K562 (cell line): Measurements from ENCODE around the gene HCN3. TPM values are rescaled to one million over a fixed set of nuclear protein-coding genes. Genes with fewer than 3 reads are reported as not detected.
A peak's percentile ranks its signal among the peaks of the same experiment; 100 is the strongest.

Experiments
- ATAC-seq: fragments of 200-7000 bp; cut with Tn5 transposase; 3 replicates; pipeline ENCODE4 v1.9.1; 2020; ENCODE audit warnings: moderate library complexity
- BruUV-seq: library from RNA; stranded (reverse); fragments of 400-500 nt; replicated peaks from 2 replicates; lab custom pipeline; 2021; lab: Mats Ljungman, UMichigan
- CTCF ChIA-PET: fragments of 300-600 bp; formaldehyde crosslinking; extraction: SDS; loops from one replicate; lab custom pipeline; 2021; ENCODE audit warnings: low intra/inter-chr PET ratio; lab: Yijun Ruan, JAX
- POLR2A ChIA-PET: fragments of 300-600, 350-650 bp; sonication (Branson Sonifier 250); formaldehyde crosslinking; extraction: SDS; loops from one replicate; lab custom pipeline; 2021; ENCODE audit warnings: antibody characterized with exemption, inconsistent platforms; lab: Yijun Ruan, JAX
- DNase-seq, 4 experiments: peaks; one replicate each; pipeline versions ENCODE4 v3.0.0 to v3.0.0-alpha.2; 2011 to 2018; ENCODE audit warnings: low spot score in 3 of 4, mixed read lengths in 3 of 4; ENCODE audit errors: extremely low read depth in 1 of 4
- FAIRE-seq: peaks from 2 replicates; lab custom pipeline; 2011; peaks lifted over from hg19 to GRCh38; lab: Jason Lieb, UNC
- H2AFZ ChIP-seq: 2 replicates; pipeline ENCODE4 v1.6.0; 2011; ENCODE audit warnings: low read depth, low read length, control low read depth, inconsistent platforms
- H3K27ac ChIP-seq: fragments of 200-600 bp; 3 replicates; pipeline ENCODE4 v1.8.0; 2011; ENCODE audit warnings: low read depth, mild to moderate bottlenecking, control low read depth, inconsistent platforms, low read length, moderate library complexity, mixed read lengths; ENCODE audit errors: extremely low read depth
- H3K27me3 ChIP-seq, 2 experiments: fragments of 300-600 bp in 1 of 2; 2 replicates in 1 of 2; 3 replicates in 1 of 2; pipeline versions ENCODE4 v1.6.0 to v1.8.0; 2011; ENCODE audit warnings: inconsistent platforms in 2 of 2, low read length in 2 of 2, mild to moderate bottlenecking in 1 of 2, mixed read lengths in 1 of 2, moderate library complexity in 1 of 2; ENCODE audit not compliant: control insufficient read depth in 2 of 2, insufficient read depth in 2 of 2
- H3K36me3 ChIP-seq: fragments of 300-600 bp; 3 replicates; pipeline ENCODE4 v1.8.0; 2011; ENCODE audit warnings: mild to moderate bottlenecking, low read length, inconsistent platforms; ENCODE audit not compliant: control insufficient read depth, insufficient read depth
- H3K4me1 ChIP-seq, 2 experiments: fragments of 200-600 bp in 1 of 2; replicated peaks in 1 of 2; 2 replicates in 1 of 2; 3 replicates in 1 of 2; pipeline versions ENCODE4 v1.5.1 to v1.8.0; 2011; ENCODE audit warnings: inconsistent platforms in 2 of 2, low read length in 2 of 2, mild to moderate bottlenecking in 1 of 2, mixed read lengths in 1 of 2, moderate library complexity in 1 of 2; ENCODE audit not compliant: control insufficient read depth in 2 of 2, insufficient read depth in 2 of 2
- H3K4me2 ChIP-seq: 2 replicates; pipeline ENCODE4 v1.6.1; 2011; ENCODE audit warnings: low read length, control low read depth, inconsistent platforms, mixed read lengths; ENCODE audit not compliant: insufficient read depth
- H3K4me3 ChIP-seq: fragments of 200-600 bp; sonication (generic), shearing (Covaris generic); 2 replicates; pipeline ENCODE4 v1.5.1; 2016; ENCODE audit warnings: control low read depth, inconsistent platforms
- H3K79me2 ChIP-seq: fragments of 200-600 bp; 3 replicates; pipeline ENCODE4 v1.8.0; 2011; ENCODE audit warnings: low read length, inconsistent platforms; ENCODE audit not compliant: control insufficient read depth, insufficient read depth
- H3K9ac ChIP-seq, 2 experiments: 2 replicates each; pipeline versions ENCODE4 v1.6.0 to v1.6.1; 2011; ENCODE audit warnings: low read depth in 2 of 2, low read length in 2 of 2, control low read depth in 1 of 2, inconsistent platforms in 1 of 2, mild to moderate bottlenecking in 1 of 2, mixed read lengths in 1 of 2; ENCODE audit not compliant: insufficient read depth in 1 of 2
- H3K9me1 ChIP-seq: one replicate; pipeline ENCODE4 v1.6.0; 2011; ENCODE audit warnings: inconsistent platforms, mild to moderate bottlenecking, low read length, moderate library complexity; ENCODE audit not compliant: control insufficient read depth, insufficient read depth
- H3K9me3 ChIP-seq: replicated peaks from 2 replicates; pipeline ENCODE4 v1.5.1; 2011; ENCODE audit warnings: low read depth, low read length, inconsistent platforms; ENCODE audit not compliant: control insufficient read depth, insufficient read depth
- H4K20me1 ChIP-seq: replicated peaks from 2 replicates; pipeline ENCODE4 v1.6.1; 2011; ENCODE audit warnings: low read length, inconsistent platforms, mixed read lengths; ENCODE audit not compliant: control insufficient read depth, insufficient read depth
- POLR2A ChIP-seq: fragments of 450-650 bp; conservative IDR thresholded peaks from 2 replicates; pipeline ENCODE4 v1.6.1; 2016
- RHOXF2B ChIP-seq: fragments of 250-450 bp; sonication (Bioruptor Pico); conservative IDR thresholded peaks from 2 replicates; pipeline ENCODE4 v1.5.1; 2021
- ZNF212 ChIP-seq: fragments of 450-650 bp; formaldehyde crosslinking; IDR thresholded peaks from 2 replicates; pipeline ENCODE4 v1.4.0; 2020; ENCODE audit warnings: mild to moderate bottlenecking
- WGBS: fragments of 100-300 bp; shearing (Covaris generic); methylation state at CpG from one replicate; pipeline ENCODE4 v1.1.6; 2016; ENCODE audit warnings: low coverage, mixed read lengths; ENCODE audit not compliant: insufficient coverage; ENCODE audit errors: missing lambda C conversion rate; 5-methylcytosine and 5-hydroxymethylcytosine counted together
- in situ Hi-C: fragments of 300-500 bp; cut with MboI; formaldehyde crosslinking; loops from 4 replicates; pipeline ENCODE4 v1.15.0; 2018; ENCODE audit warnings: inconsistent platforms, mixed read lengths
- intact Hi-C: fragments of 100-400 bp; cut with micrococcal nuclease; formaldehyde crosslinking; loops from 2 replicates; pipeline ENCODE4 v1.14.2; 2022
- polyA plus RNA-seq, 8 experiments: library from polyadenylated mRNA; depleted of rRNA in 4 of 8; stranded (reverse) in 5 of 8; unstranded in 3 of 8; fragments of >200 nt; fragmentation: Nextera tagmentation in 2 of 8; fragmentation: Illumina TruSeq in 1 of 8; extraction: Ambion mirVana in 2 of 8; extraction: Trizol in 1 of 8; gene quantifications; 2 replicates each; pipeline versions ENCODE4 v1.2.1 to v1.2.3, GENCODE V29; 2011 to 2014; ENCODE audit warnings: inconsistent platforms in 1 of 8, missing spikeins in 1 of 8
- total RNA-seq, 7 experiments: library from RNA; depleted of rRNA in 6 of 7; stranded (reverse); fragments of >200 nt in 6 of 7; fragmentation: Illumina TruSeq in 2 of 7; extraction: Trizol in 2 of 7; gene quantifications; 2 replicates each; pipeline versions ENCODE4 v1.2.1 to v1.2.3, GENCODE V29; 2011 to 2021; ENCODE audit warnings: low replicate concordance in 1 of 7
- TF ChIP-seq, protein P1 (sequence below): fragments of 450-650 bp; formaldehyde crosslinking; IDR thresholded peaks from 2 replicates; pipeline ENCODE4 v1.4.0; 2022; ENCODE audit warnings: mild to moderate bottlenecking, moderate library complexity

The HCN3 gene
- total and polyA plus RNA-seq, 9 of the 15 experiments (the other 6 are each of a cell fraction or from before 2014, with no cell fraction given): 0.91 to 9.7 (median 3.9) TPM

DNA sequence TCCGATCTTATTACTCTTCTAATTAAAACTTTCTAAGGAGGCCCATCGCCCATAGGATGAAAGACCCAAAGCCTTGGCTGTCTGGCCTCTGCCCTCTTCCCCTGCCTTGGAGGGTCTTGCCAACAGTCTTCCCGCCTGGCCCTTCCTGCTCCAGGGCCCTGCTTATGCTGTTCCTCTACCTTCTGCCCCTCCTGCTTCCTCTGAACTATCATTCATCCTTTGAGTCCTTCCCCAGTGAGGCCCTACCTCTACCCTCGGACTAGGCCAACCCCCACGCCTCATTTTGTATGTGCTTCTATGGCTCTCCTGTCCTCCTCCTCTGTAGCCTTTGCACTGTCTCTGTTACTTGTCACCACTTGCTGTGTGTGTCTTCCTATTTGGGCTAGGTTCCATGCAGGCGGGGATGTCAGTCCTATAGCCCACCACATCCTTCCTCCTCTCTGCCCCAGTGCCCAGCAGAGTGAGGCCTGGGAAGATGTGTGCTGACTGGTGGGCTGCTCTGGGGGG, 48.8 kb downstream of the HCN3 start:
- BruUV-seq: no TSS peak
- H4K20me1 ChIP-seq: peaks cover 4% of the 10 kb centered on the region; the same call in 1 of the 2 replicates
- POLR2A ChIA-PET: interaction anchor here (0.9 to 3.0 kb wide), 2 partner anchors 11 to 199 kb away, joined by 3 to 10 read pairs; no protein-coding TSS in a partner anchor
- H3K36me3 ChIP-seq: peaks cover 43% of the 10 kb centered on the region
- intact Hi-C loops: loop anchor here (10.0 kb wide), 1 partner anchor 269 kb away; no protein-coding TSS in a partner anchor
- no peak for DNase-seq
- no peaks in the 10 kb centered on the region for H3K27me3 ChIP-seq
- in situ Hi-C loops: no loop called here
- TF ChIP-seq POLR2A (0 out of 2 replicates have a peak, but pooled peaks have one; percentile 22), ZNF212 (CRISPR knock-in tag) (no peak), RHOXF2B (CRISPR knock-in tag) (no peak)
- TF ChIP-seq, protein P1, sequence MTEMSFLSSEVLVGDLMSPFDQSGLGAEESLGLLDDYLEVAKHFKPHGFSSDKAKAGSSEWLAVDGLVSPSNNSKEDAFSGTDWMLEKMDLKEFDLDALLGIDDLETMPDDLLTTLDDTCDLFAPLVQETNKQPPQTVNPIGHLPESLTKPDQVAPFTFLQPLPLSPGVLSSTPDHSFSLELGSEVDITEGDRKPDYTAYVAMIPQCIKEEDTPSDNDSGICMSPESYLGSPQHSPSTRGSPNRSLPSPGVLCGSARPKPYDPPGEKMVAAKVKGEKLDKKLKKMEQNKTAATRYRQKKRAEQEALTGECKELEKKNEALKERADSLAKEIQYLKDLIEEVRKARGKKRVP (CRISPR knock-in tag): no peak
- TF ChIP-seq, all 486 proteins: peak for 1
- no peak for ATAC-seq
- peak; percentile 44 for FAIRE-seq
- no peaks in the 10 kb centered on the region for H3K9me3 ChIP-seq
- H3K79me2 ChIP-seq: peaks cover 19% of the 10 kb centered on the region
- H3K27ac ChIP-seq: no peak overlapping the region
- peak overlapping the region; percentile 93; the same call in 1 of the 2 replicates for H3K4me2 ChIP-seq
- H3K9me1 ChIP-seq: peaks cover 4% of the 10 kb centered on the region
- peaks cover 15 to 57% of the 10 kb centered on the region in 2 experiments; a peak in 4 of 5 replicates for H3K4me1 ChIP-seq
- H2AFZ ChIP-seq: no peak overlapping the region
- CTCF ChIA-PET: interaction anchor here (5.0 kb wide), 1 partner anchor 75 kb away, joined by 38 read pairs; no protein-coding TSS in a partner anchor
- peak overlapping the region; percentile 65 to 95; a peak in 3 of 4 replicates for H3K9ac ChIP-seq
- H3K4me3 ChIP-seq: no peak overlapping the region
- 76% methylated on average over 6 of the region's 6 CpGs for WGBS
